Suprapubic skin (tissue), 3 donors: ENCODE data around the gene TBCC.

Source experiments
- EP300 ChIP-seq: sonication (generic); formaldehyde crosslinking; IDR thresholded peaks from one replicate; pipeline ENCODE4 v1.6.1; 2017; ENCODE audit warnings: antibody characterized with exemption
- POLR2A ChIP-seq, 2 donors: fragments of 450-650 bp; IDR thresholded peaks; one replicate each; pipeline ENCODE4 v1.6.1; 2017; ENCODE audit warnings: antibody characterized with exemption in 2 of 2, mild to moderate bottlenecking in 2 of 2, moderate library complexity in 2 of 2
- TF ChIP-seq, protein P1 (sequence below), 2 donors: fragments of 200-600 bp in 1 of 2; fragments of 450-650 bp in 1 of 2; sonication (generic) in 1 of 2; IDR thresholded peaks; one replicate each; pipeline ENCODE4 v1.5.1; 2016 to 2019; ENCODE audit warnings: antibody characterized with exemption in 2 of 2, mild to moderate bottlenecking in 1 of 2, moderate library complexity in 1 of 2

- TF ChIP-seq, protein P1, sequence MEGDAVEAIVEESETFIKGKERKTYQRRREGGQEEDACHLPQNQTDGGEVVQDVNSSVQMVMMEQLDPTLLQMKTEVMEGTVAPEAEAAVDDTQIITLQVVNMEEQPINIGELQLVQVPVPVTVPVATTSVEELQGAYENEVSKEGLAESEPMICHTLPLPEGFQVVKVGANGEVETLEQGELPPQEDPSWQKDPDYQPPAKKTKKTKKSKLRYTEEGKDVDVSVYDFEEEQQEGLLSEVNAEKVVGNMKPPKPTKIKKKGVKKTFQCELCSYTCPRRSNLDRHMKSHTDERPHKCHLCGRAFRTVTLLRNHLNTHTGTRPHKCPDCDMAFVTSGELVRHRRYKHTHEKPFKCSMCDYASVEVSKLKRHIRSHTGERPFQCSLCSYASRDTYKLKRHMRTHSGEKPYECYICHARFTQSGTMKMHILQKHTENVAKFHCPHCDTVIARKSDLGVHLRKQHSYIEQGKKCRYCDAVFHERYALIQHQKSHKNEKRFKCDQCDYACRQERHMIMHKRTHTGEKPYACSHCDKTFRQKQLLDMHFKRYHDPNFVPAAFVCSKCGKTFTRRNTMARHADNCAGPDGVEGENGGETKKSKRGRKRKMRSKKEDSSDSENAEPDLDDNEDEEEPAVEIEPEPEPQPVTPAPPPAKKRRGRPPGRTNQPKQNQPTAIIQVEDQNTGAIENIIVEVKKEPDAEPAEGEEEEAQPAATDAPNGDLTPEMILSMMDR (IDR thresholded peaks at IDR 0.05) = no peak
- no peak for TF ChIP-seq POLR2A (IDR thresholded peaks at IDR 0.05)
- TF ChIP-seq EP300 = no peak
Measured at GRCh38 chr6:42726026-42726425, 19.9 kb downstream of the TBCC start.
